ENCODE measurements around the gene TXLNG.
"Not testable (repeated sequence)": the region's sequence is repeated elsewhere in the genome, so short reads cannot be mapped to it uniquely, and the experiment has no call there.

TXLNG gene

DNA sequence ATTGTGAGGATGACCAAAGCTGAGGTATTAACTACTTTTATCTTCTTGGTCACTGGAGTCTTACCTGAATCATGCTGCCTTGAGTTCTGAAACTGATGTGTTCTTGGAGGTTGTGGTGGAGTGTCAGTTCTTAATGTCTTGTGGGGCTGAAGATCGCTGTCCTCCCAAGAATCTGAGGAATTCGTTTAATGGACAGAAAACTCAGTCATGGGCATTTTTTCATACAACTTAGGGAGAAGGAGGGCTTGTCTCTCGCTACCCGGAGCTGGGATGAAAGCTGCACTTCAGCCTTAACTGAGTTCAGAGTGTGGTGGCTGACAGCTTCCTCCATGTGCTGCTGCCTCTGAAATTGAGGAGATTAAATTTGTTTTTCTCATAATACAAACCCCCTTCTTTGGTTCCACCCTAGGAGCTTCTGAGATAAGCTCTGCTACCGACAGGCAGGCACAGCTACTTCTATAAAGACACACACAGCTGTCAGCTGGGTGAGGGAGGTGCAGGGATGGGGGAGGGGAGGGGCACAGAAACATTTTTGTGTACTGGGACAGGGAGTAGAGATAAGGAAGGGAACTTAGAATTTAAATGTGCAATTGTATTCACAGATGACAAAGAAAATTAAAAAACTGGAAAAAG, 53.1 kb downstream of the TXLNG start:
- DNase-seq: no peak

DNA sequence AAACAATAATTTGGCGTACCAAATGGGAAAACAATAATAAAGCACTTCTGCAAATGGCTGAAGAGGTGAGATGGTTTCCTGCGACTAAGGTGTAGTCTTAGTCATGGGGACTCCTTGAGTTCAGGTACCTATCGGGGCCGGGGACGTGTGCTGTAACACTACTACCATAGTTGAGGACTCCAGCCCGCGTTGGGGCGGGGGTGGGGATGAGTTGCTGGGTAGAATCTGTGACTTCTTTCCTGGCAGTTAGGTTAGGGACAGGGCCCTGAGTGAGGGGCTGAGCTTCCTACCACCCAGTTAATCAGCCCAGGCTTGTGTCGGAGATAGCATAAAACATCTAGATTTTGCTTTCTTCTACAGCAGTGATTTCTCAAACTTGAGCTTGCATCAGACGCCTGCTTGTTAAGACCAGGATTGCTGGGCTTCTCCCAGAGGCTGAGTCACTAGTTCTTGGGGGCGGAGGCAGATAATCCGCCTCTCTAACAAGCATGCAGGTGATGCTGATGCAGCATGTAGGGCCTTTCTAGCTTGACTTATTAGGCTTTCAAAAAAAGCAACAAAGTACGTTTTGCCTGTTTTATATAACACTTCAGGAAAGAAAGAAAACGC, 53.7 kb downstream of the TXLNG start:
- DNase-seq: no peak

DNA sequence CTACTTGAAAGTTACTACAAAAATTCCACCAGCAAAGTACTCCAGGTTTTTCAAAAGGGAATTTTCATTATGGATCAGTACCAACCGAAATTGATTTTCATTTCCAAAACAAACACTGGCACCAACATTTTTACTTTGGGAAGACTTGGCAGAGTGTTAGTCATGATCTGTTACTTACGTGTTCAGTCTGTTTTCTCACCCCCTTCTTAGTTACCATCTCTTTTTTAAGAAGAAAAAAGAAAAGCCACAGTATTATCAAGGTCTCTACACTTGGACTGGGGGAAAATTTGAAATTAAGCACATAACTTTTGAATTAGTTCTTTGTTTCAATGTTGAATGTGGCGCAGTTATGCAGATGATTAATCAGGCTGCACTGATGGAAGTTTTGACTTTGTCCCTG, 56.4 kb downstream of the TXLNG start:
- no peak for DNase-seq

DNA sequence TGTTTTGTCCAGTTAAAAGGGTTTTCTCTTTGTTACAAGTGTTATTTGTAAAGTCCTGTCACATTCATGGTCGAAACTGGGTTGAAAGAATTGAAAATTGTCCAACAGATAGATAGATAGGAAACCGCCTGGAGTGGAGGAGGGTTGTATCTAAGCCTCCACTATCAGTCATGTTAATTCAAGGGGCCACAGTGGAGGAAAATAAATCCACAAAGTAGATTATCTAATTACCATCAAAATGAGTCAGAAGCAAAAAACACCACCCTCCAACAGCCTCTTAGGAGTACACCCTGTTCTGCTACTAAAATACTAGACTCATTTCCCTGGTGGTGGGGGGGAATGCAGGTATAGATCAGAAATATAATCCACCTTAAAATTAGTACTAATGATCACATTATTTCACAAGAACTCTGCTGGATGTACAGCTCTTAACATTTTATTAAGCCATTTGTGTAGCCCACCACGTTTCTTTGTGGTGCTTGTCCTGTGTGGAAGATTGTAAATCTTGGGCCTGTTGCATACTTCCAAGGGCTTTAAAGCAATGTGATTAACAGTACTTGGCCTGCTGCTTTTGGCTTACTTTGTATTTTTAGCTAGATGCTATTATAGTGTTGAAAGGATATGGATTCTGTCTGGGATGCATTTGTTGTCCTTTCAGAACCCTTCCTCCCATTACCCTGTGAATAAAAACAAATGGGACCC, 57.1 kb downstream of the TXLNG start:
- no peak for DNase-seq

DNA sequence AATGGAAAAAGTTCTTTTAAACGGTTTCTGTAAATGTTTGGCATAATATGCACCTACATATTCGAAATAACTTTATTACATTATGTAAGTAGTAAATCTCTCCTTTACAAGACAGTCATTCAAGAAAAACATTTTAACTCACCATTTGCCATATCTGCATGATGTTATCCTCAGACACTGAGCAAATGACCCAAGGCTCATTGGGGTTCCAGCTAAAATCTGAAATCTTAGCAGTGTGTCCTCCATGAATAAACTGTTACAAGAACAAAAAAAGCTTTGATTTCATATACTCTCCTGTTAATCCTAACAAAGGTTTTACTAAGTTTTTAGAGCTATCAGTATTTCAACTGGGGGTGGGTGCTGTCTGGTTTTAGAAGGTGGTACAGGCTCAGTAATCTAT, 59.4 kb downstream of the TXLNG start:
- DNase-seq: no peak

DNA sequence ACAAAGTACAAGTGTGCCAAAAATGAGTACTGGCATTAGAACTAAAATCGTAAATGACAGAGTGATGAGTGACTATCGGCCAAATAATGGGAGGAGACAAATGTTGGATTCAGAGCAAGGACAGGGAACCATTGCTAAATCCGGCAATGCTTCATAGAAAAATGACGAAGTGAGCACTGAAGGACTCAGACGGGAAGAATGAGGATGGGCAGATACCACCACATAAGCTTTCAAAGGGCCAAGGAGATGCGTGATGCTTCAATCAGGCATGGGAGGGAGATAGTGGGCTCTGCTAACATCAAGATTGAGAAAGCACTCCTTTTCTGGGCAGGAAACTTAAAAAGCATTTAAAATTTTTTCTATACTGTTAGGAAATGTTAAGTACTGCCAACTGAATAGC, 62.3 kb downstream of the TXLNG start:
- no peak for DNase-seq

DNA sequence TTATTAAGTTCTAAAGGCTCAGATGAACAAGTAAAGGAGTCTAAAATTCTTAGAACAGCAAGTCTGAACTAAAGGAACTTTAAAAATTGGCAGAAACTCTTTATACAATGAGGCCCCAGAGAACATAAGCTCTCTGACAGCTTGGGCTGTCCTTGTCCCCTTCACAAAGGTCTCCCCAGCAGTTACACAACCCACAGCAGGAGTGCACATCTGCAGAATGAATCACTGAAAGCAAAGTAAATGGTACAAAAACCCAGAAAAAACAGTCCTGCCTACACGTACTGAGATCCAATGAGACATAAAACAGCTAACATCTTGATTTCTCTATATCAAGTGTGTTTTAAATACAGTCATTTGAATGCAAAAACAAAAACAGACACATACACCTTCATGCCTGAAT, 65.2 kb downstream of the TXLNG start:
- no peak for DNase-seq

DNA sequence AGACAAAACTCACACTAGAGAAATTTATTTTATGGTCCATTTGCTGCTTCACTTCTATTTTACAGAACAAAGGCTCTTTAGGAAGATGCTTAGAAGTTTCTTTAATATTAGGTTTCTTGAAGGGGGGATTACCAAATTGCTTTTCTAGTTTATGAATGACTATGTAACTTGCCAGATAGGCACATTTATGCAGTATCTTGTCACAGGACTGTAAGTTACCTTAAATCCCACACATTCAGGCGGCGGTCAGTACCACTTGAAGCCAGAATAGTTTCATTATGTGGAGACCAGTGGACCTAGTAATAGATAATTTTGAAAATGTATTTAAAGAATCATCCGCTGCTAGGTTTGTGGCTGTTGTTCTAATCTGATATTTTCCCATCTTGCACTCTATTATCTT, 65.6 kb downstream of the TXLNG start:
- DNase-seq: no peak

DNA sequence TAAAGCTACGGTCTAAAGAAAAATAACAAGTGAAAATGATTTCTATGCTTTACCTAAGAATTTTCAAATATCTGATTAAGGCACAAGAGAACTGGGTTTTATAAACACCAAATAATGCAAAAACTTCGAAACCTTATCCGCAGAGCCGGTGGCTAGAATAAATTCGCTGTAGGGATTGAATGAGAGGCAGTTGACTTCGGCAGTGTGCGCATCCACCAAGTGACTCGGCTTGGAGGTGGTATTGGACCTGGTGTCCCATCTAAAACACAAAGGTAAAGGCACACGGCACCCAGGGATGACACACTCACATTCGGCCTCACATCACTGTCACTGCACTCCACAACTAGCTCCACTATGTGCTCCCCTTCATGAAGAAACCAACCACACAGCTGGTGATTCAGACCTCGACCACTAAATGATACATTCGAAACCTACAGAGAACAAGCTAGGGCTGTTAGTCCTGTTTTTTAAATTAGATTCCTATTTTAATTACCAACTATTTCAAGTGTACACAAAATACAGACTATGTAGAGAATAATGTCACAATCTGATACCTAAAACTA, 66.4 kb downstream of the TXLNG start:
- DNase-seq: no peak

DNA sequence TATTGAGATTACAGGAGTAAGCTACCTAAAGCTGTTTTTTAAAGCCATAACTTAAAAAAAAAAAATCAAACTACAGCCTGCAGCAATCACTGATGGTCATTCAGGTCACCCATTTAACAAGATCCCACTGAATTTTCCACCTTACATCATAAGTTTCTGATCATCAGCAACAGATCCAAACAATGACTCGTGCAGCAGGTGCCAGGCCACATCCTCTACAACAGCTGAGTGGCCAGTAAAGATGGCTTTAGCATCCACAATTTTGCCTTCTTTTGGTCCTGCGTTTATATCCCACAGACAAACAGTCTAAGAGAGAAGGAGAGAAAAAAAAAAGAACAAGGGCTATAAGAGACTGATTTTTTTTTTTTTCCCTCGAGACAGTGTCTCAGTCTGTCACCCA, 67.3 kb downstream of the TXLNG start:
- no peak for DNase-seq

DNA sequence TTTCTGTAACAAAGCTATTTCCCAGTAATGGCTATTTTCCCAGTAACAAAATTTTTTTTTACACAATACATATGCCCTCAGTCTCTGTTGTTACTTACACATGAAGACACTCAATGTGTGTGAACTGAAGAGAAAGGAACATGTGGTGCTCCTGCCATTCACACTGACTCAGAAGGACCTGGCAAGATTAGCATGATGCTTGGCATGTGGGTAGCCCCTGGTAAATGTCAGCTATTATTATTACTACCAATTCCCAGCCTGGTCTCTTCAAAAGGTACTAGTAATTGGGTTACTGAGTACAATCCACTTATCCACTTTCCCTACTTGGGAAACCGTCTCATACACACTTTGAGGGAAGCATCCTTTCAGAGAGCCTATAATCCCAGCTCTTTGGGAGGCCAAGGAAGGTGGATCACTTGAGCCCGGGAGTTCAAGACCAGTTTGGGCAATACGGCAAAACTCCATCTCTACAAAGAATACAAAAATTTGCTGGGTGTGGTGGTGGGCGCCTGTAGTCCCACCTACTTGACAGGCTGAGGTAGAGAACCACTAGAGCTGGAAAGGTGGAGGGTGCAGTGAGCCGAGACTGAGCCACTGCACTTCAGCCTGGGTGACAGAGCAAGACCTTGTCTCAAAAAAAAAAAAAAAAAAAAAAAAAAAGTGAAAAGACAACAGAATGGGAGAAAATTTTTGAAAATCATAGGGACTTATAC, 69.3 kb downstream of the TXLNG start:
- DNase-seq: no peak

DNA sequence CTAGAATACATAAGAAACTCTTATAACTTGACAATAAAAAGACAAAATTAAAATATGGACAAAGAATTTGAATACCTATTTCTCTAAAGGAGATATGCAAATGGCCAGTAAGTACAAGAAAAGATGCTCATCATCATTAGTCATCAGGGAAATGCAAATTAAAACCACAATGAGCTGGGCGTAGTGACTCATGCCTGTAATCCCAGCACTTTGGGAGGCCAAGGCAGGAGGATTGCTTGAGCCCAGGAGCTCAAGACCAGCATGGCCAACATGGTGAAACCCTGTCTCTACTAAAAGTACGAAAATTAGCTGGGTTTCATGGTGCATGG, 69.8 kb downstream of the TXLNG start:
- not testable (repeated sequence) for DNase-seq

DNA sequence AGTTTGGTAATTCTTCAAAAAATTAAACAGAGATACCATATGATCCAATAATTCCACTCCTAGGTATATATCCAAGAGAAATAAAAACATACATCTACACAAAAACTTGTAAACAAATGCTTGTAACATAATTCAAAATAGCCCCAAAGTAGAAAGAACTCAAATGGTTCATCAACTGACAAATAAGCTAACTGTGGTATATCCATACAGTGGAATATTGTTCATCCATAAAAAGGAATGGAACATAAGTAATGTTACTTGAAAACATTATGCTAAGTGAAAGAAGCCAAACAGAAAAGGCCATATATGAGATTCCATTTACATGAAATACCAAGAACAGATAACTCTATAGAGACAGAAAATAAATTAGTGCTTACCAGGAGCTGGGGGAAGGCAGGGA, 70.5 kb downstream of the TXLNG start:
- DNase-seq: no peak

DNA sequence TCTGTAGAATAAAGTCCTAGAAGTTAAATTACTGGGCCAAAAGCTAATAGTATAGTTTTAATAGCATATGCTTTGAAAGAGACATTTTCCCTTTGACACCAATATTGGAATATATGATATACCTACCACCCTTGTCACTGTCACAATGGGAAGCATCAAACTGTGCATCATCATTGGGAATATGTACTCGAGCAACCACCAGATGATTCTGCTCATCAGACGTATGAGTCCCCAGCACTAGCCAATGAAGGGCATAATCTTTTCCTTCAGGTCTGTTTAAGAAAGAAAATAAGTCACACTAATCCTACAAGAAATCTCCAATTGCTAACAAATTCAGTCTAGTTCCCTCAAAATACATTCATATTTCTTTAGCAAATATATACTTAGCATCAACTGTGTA, 76.6 kb downstream of the TXLNG start:
- no peak for DNase-seq

DNA sequence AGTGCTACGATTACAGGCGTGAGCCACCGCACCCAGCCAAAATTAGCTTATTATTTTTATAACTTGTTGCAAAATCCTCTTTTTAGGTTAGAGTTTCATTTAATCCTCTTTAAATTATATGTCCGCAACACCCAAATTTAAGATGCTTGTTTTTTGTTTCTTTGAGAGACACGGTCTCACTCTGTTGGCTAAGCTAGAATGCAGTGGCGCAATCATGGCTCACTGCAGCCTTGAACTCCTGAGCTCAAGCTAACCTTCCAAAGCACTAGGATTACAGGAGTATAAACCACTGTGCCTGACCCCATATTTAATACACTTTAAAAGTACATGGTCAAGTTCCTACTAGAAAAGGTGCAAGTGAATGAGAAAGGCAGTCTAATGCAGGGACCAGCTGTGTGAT, 81.7 kb downstream of the TXLNG start:
- no peak for DNase-seq

DNA sequence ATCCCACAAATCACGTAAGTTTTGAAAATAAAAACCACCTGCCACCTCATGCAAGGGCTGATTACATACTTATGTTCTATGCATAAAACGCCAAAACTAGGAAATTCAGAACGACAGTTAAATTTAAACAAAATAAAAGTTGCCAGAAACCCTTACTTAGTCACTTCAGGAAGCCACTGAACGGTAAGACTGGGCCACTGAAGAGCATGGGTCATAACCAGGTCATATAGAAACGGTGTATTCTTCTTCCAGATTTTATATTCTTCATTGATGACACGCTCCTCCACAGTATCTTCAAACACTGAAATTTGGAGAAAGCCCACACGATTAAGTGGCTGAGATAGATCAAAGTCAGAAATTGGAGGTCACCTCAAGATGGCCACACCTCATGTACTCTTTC, 82.7 kb downstream of the TXLNG start:
- no peak for DNase-seq

DNA sequence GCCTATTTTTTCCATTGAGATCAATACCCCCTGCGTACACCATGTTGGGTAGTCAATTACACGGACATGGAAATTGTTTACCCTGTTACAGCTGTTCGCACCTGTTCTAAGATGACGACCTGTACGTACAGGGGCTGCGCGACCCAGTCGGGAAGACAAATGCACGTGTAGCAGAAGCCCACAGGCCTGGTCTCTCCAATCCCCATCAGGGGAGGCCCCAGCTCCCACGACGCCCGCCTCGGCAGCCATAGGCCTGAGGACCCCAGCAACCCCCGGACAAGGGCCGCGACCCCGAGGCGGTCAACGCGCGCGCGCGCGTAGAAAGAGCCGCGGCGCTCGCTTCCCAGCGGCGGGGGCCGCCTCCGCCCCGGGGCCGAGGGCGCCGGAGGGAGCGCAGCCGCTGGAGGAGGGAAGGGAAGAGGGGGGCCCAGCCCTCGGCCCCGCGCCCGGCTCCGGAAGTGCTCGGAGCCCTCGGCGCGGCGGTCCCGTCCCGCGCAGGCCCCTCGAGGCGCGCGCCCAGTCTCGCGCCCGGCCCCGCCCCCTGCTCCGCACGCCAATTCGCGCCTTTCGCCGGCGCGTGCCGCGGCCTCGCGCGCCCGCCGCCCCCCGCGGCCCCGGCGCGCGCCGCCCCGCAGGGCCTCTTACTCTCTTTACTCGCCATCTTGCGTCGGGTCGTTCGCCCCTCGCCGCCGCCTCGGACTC, 83.3 kb downstream of the TXLNG start:
- peak; percentile 38 for DNase-seq

DNA sequence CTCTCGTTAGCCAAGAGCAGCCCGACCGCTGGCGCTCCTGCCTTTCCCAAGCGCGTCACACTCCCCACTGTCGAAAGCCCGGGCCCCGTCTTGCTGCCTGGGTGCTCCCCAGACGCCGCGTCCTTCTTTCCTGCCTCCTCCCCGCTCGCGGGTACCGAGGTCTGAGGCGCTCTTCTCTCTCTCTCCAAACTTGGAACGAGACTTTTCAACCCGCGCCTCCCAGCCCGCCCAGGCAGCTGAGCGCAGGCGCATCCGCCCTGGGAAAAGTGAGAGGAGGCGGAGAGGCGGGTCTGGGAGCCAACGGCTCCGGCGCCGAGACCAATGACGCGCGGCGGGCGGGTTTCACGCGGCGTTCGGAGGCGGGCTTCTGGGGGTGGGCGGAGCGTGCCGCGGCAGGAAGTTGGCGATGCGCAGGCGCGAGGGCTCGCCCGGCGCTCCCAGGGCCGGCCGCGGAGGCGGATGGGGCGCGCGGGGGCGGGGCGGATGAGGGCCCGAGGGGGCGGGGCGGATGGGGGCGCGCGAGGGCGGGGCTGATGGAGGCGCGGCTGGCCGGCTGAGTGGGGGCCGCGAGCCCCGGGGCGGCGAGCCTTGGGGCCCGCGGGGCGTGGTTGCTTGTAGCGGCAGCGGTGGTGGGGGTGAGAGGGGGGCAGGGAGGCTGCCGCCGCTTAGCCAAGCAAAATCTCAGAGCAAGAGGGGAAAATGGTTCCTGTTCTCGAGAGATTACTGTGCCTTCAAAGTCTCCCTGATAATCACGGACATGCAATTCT, 84.0 kb downstream of the TXLNG start, which contains the start of gene RBBP7:
TSS of gene RBBP7 (minus strand) at position 268 of the 767 bp plus-strand sequence. CDS start 309 bp downstream, outside the sequence.
- peak; percentile 93 for DNase-seq

DNA sequence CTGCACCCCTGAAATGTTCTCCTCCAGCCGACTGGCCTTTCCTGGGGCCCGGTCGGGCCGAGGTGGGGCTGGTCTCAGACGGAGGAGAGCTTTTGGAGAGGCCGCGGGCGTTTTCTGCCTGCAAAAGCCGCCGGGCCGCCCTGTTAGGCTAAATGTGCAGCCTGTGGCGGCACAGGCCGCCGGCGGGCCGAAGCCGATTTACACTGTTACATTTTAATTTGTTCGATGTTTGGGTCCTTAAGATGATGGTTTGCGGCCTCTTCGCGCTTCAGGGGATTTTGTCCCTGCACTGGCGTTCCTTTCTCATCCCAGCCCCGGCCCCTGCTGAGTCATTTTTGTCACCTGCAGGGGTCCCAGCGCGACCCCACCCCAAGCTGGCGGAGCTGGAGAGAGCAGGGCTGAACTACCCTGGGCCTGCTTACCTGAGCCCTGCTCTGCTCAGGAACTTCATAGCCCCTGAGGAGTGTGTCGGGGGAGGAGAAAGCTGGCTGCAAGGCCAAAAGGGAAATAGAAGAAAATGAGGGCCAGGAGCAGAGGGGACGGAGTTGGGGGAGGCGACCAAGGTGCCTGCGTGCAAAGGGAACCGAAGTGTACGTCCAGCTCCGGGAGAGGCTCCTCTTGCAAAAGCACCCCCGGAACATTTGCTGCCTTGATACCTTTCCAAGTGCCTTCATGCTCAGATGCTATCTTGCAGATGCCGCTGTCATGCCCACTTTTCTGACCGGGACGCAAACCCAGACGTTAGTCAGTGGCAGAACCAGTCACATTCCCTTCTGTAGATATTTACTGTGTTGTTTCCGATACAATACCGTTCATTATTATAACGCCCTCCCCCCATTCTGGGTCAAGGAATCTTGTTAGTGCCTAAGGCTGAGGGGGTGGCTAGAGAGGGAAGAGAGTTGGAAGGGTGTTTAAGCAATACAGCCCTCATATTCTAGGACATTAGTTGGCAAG, 84.9 kb downstream of the TXLNG start:
- no peak for DNase-seq

DNA sequence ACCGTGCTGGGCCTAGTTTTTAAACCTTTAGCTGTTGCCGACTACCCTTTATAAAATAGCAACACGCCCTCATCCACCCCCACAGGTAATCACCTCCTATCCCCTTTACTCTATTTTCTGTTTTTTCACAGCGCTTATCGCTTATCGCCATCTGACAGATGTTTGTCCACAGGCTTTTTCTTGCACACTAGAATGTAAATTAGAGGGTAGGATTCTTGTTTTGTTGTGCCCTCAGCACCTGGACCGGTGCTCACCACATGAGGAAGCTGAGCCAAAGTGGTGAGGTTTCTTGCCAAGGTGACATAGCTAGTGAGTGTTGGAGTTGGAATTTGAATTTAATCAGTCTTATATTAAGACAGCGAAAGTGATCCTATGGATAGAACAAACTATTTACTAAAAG, 86.8 kb downstream of the TXLNG start:
- DNase-seq: no peak

All from effector CD4-positive, alpha-beta T cell (primary cell).